Hepatocyte (in vitro differentiated cells): Measurements from ENCODE around the gene CFAP52. TPM values are rescaled to one million over a fixed set of nuclear protein-coding genes. Genes with fewer than 3 reads are reported as not detected.
"Not testable (repeated sequence)": the region's sequence is repeated elsewhere in the genome, so short reads cannot be mapped to it uniquely, and the experiment has no call there.

ENCODE experiments used
- DNase-seq: peaks from one replicate; pipeline ENCODE4 v3.0.0-alpha.2; 2016; ENCODE audit warnings: low spot score
- H2AFZ ChIP-seq: fragments of 200-600 bp; sonication (generic); 2 replicates; pipeline ENCODE4 v1.6.0; 2016; ENCODE audit warnings: antibody characterized with exemption, mild to moderate bottlenecking
- H3K27ac ChIP-seq: fragments of 200-600 bp; sonication (generic); 2 replicates; pipeline ENCODE4 v1.5.1; 2016; ENCODE audit warnings: mild to moderate bottlenecking
- H3K27me3 ChIP-seq: fragments of 200-600 bp; sonication (generic); 2 replicates; pipeline ENCODE4 v1.6.1; 2016
- H3K36me3 ChIP-seq: fragments of 200-600 bp; sonication (generic); replicated peaks from 2 replicates; pipeline ENCODE4 v1.5.1; 2016; ENCODE audit warnings: low read depth; ENCODE audit not compliant: insufficient read depth
- H3K4me1 ChIP-seq: fragments of 200-600 bp; sonication (generic); 2 replicates; pipeline ENCODE4 v1.5.1; 2016; ENCODE audit warnings: mild to moderate bottlenecking, moderate library complexity; ENCODE audit not compliant: insufficient read depth
- H3K4me2 ChIP-seq: fragments of 200-600 bp; sonication (generic); 2 replicates; pipeline ENCODE4 v1.6.0; 2016
- H3K4me3 ChIP-seq: fragments of 200-600 bp; sonication (generic); 2 replicates; pipeline ENCODE4 v1.5.1; 2016; ENCODE audit warnings: mild to moderate bottlenecking
- H3K79me2 ChIP-seq: fragments of 200-600 bp; sonication (generic); 2 replicates; pipeline ENCODE4 v1.6.0; 2017; ENCODE audit warnings: mild to moderate bottlenecking
- H3K9me2 ChIP-seq: fragments of 200-600 bp; sonication (generic); replicated peaks from 2 replicates; pipeline ENCODE4 v1.6.0; 2017; ENCODE audit warnings: mild to moderate bottlenecking; ENCODE audit not compliant: insufficient read depth
- H3K9me3 ChIP-seq: fragments of 200-600 bp; sonication (generic); 2 replicates; pipeline ENCODE4 v1.5.1; 2016; ENCODE audit warnings: low read depth, mild to moderate bottlenecking
- H4K20me1 ChIP-seq: fragments of 200-600 bp; sonication (generic); 2 replicates; pipeline ENCODE4 v1.6.0; 2016; ENCODE audit warnings: mild to moderate bottlenecking; ENCODE audit not compliant: insufficient read depth, poor library complexity, severe bottlenecking
- CTCF ChIP-seq: fragments of 200-600 bp; sonication (generic); IDR thresholded peaks from 2 replicates; pipeline ENCODE4 v1.5.1; 2016; ENCODE audit warnings: antibody characterized with exemption, mild to moderate bottlenecking; ENCODE audit not compliant: poor library complexity
- EZH2 ChIP-seq: fragments of 200-600 bp; sonication (generic); IDR thresholded peaks from 2 replicates; pipeline ENCODE4 v1.6.1; 2016; ENCODE audit warnings: antibody characterized with exemption, mild to moderate bottlenecking, borderline replicate concordance
- EZH2phosphoT487 ChIP-seq: fragments of 200-600 bp; sonication (generic); IDR thresholded peaks from one replicate; pipeline ENCODE4 v1.6.1; 2018; ENCODE audit warnings: antibody characterized with exemption, mild to moderate bottlenecking, low read depth, moderate library complexity; ENCODE audit not compliant: unreplicated experiment, severe bottlenecking
- WGBS: methylation state at CpG from one replicate; pipeline ENCODE4 v1.1.6; 2016; ENCODE audit warnings: low lambda C conversion rate; ENCODE audit errors: missing lambda C conversion rate; 5-methylcytosine and 5-hydroxymethylcytosine counted together
- polyA plus RNA-seq: library from polyadenylated mRNA; unstranded; fragments of >200 nt; fragmentation: Nextera tagmentation; extraction: Ambion mirVana; gene quantifications from 2 replicates; pipeline ENCODE4 v1.2.1, GENCODE V29; 2016
- total RNA-seq: library from RNA; depleted of rRNA; stranded (reverse); fragments of >200 nt; gene quantifications from 2 replicates; pipeline ENCODE4 v1.2.3, GENCODE V29; 2014

Gene CFAP52
- total and polyA plus RNA-seq, 2 experiments from 2014 or later, result 0.67 TPM; not detected in 1

DNA sequence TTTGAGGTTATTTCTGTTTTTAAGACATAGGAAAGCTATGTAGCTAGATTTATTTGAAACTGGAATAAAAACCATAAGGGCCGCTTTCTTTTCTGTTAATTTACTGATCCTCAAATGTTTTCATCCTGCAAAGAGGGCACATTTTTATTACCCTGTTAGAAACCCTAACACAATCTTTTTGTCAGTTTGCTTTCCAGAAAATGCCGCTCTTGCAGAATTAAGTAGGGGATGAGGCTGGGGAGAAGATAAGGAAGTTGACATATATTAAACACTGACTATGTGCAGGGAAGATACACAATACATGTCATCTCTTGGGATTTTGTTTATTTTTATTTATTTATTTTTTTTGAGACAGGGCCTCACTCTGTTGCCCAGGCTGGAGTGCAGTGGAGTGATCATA lies 84.6 kb downstream of the CFAP52 start:
- 72% methylated on average over 2 of the region's 2 CpGs for WGBS
- H4K20me1 ChIP-seq, result no peaks in the 10 kb centered on the region
- H3K27me3 ChIP-seq, result no peaks in the 10 kb centered on the region
- H3K36me3 ChIP-seq, result no peaks in the 10 kb centered on the region
- H3K9me3 ChIP-seq, result no peaks in the 10 kb centered on the region
- no peaks in the 10 kb centered on the region for H3K4me1 ChIP-seq
- no peak overlapping the region for H3K4me3 ChIP-seq
- DNase-seq, result no peak
- H3K27ac ChIP-seq, result no peak overlapping the region
- no peak overlapping the region for H2AFZ ChIP-seq
- no peaks in the 10 kb centered on the region for H3K79me2 ChIP-seq
- TF ChIP-seq EZH2, result no peak
- TF ChIP-seq CTCF, result no peak
- TF ChIP-seq EZH2phosphoT487, result no peak
- H3K4me2 ChIP-seq, result no peak overlapping the region
- no peaks in the 10 kb centered on the region for H3K9me2 ChIP-seq

DNA sequence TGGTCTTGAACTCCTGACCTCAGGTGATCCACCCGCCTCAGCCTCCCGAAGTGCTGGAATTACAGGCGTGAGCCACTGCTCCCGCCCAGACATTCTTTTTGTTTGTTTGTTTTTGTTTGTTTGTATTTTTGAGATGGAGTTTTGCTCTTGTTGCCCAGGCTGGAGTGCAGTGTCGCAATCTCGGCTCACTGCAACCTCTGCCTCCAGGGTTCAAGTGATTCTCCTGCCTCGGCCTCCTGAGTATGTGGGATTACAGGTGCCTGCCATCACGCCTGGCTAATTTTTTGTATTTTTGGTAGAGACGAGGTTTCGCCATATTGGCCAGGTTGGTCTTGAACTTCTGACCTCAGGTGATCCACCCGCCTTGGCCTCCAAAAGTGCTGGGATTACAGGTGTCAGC lies 87.1 kb downstream of the CFAP52 start:
- not testable (repeated sequence) for H3K27ac ChIP-seq, H3K9me3 ChIP-seq, H3K4me2 ChIP-seq, H3K9me2 ChIP-seq, H2AFZ ChIP-seq, DNase-seq, H3K36me3 ChIP-seq, H4K20me1 ChIP-seq, H3K4me3 ChIP-seq, H3K79me2 ChIP-seq, H3K4me1 ChIP-seq, H3K27me3 ChIP-seq
- 96% methylated on average over 11 of the region's 11 CpGs for WGBS

DNA sequence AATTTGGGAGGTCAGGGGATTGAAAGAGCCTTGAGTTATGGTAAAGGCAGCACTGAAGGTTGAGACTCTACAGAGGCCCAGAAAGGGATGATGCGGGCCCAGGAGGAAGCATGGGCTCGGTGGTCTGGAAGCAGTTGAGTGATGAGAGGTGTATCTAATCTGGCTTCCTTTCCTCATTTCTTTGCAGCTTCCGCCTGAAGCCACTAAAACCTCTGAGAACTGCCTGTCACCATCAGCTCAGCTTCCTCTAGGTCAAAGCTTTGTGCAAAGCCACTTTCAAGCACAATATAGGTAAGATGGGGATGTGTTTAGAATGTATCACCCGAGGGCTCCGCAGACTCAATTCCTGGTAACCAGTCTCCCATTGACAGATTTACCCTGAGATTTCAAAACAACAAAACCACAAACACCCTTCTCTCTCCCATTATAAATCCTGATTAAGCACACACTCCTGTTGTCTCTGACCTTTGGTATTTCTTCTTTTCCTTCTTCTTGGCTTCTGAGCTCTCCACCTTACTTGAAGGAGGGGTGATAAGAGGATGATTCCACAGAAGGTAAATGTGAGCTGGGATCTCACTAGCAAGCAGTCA lies 90.1 kb downstream of the CFAP52 start:
- no peak overlapping the region for H3K4me2 ChIP-seq
- H3K4me1 ChIP-seq, result peaks cover 3% of the 10 kb centered on the region
- H3K4me3 ChIP-seq, result no peak overlapping the region
- H3K9me2 ChIP-seq, result no peaks in the 10 kb centered on the region
- H3K79me2 ChIP-seq, result no peaks in the 10 kb centered on the region
- H3K27me3 ChIP-seq, result no peaks in the 10 kb centered on the region
- no peak for DNase-seq
- WGBS, result 84% methylated on average over 5 of the region's 5 CpGs
- no peaks in the 10 kb centered on the region for H3K9me3 ChIP-seq
- H4K20me1 ChIP-seq, result no peaks in the 10 kb centered on the region
- TF ChIP-seq CTCF, result no peak
- no peak for TF ChIP-seq EZH2
- TF ChIP-seq EZH2phosphoT487, result no peak
- no peak overlapping the region for H3K27ac ChIP-seq
- H3K36me3 ChIP-seq, result no peaks in the 10 kb centered on the region
- H2AFZ ChIP-seq, result no peak overlapping the region

DNA sequence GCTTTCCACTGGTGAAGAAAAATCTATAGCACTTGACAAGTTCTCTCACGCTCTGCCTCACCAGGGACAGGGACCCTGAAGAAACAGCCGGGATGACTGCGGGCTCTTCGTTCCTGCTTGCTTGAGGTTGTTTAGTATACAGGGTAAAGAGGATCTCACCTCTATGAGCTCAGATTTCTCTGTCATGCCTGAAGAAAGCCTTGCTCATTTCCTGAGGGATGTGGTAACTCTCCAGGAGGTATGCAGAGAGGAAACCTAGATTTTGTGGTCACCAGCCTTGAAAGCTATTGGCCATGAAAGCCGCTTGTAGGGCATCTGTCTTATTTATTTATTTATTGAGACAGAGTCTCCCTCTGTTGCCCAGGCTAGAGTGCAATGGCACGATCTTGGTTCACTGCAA lies 92.1 kb downstream of the CFAP52 start:
- Histone ChIP-seq H3K79me2 (no peaks in the 10 kb centered on the region), H3K4me3 (no peak overlapping the region), H3K9me2 (no peaks in the 10 kb centered on the region), H3K4me2 (no peak overlapping the region), H3K9me3 (no peaks in the 10 kb centered on the region), H3K4me1 (peaks cover 3% of the 10 kb centered on the region), H4K20me1 (no peaks in the 10 kb centered on the region), H3K36me3 (no peaks in the 10 kb centered on the region), H3K27me3 (no peaks in the 10 kb centered on the region), H3K27ac (no peak overlapping the region), H2AFZ (no peak overlapping the region)
- 74% methylated on average over 6 of the region's 6 CpGs for WGBS
- DNase-seq, result no peak
- TF ChIP-seq CTCF, result no peak
- no peak for TF ChIP-seq EZH2
- TF ChIP-seq EZH2phosphoT487, result no peak
